Upper lobe of left lung (tissue), 4 donors: ENCODE results near the gene CD5L.

Experiments
- POLR2A ChIP-seq, 4 donors: fragments of 450-650 bp; IDR thresholded peaks; one replicate each; pipeline ENCODE4 v1.5.1; 2016 to 2017; ENCODE audit warnings: antibody characterized with exemption in 4 of 4, mild to moderate bottlenecking in 2 of 4
- POLR2AphosphoS5 ChIP-seq, 2 donors: sonication (generic); formaldehyde crosslinking; IDR thresholded peaks; one replicate each; pipeline ENCODE4 v1.5.1; 2017; ENCODE audit warnings: antibody characterized with exemption in 2 of 2
- TF ChIP-seq, protein P1 (sequence below), 6 experiments: fragments of 450-650 bp in 4 of 6; fragments of 200-600 bp in 2 of 6; sonication (generic) in 2 of 6; IDR thresholded peaks; one replicate each; pipeline ENCODE4 v1.5.1; 2016 to 2019; ENCODE audit warnings: antibody characterized with exemption in 6 of 6

DNA sequence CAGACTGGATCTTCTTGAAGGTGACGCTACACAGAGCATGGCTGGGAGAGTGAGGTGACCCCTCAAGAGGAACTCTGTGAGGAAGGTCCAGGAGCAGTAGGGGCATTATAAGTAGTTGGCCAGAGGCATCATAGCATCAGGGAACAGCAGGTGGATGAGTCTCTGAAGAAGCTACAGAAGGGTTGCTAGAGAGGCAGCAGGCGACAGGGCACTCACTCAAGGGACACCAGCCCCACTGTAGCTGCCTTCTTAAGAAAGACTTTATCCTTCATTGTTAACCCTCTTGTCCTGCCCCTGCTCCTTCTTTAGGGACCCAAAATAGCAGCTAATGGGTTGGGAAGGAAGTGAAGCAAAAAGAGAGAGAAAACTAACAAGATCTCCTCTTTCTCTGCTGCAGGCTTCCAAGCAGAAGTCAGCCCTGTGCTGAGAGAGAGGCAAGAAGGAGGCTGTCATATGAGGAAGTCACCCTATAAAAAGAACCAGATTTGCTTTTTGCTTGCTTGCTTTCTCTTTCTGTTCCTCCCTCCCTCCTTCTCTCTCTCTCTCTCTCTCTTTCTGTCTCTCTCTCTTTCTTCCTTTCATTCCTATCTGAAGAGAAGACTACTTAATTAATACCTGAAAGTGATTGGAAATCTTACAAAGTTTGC is 7.7 kb upstream of the CD5L start:
- TF ChIP-seq, protein P1, sequence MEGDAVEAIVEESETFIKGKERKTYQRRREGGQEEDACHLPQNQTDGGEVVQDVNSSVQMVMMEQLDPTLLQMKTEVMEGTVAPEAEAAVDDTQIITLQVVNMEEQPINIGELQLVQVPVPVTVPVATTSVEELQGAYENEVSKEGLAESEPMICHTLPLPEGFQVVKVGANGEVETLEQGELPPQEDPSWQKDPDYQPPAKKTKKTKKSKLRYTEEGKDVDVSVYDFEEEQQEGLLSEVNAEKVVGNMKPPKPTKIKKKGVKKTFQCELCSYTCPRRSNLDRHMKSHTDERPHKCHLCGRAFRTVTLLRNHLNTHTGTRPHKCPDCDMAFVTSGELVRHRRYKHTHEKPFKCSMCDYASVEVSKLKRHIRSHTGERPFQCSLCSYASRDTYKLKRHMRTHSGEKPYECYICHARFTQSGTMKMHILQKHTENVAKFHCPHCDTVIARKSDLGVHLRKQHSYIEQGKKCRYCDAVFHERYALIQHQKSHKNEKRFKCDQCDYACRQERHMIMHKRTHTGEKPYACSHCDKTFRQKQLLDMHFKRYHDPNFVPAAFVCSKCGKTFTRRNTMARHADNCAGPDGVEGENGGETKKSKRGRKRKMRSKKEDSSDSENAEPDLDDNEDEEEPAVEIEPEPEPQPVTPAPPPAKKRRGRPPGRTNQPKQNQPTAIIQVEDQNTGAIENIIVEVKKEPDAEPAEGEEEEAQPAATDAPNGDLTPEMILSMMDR (IDR thresholded peaks at IDR 0.05), result no peak
- no peak for TF ChIP-seq POLR2A (IDR thresholded peaks at IDR 0.05)
- TF ChIP-seq POLR2AphosphoS5 (IDR thresholded peaks at IDR 0.05), result no peak
